ENCODE data around the gene ATP13A2.

ATP13A2 gene

DNA sequence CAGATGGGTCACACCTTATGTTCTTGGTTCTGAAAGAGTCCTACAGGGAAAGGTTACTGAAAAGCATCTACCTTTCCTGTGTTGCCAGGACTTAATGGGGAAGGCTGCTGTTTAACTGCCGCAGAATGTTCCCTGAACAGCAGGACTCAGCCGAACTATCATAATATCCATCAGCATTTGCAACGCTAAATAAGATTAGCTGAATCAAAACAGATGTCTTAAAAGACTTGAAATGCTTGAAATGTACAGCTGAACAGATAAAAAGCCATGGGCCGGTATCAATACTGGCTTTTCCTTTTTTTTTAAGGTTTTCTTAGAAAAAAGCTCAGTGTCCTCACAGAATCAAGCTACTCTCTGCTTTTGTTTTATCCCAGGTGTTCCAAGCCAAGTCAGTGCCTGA, 19.7 kb upstream of the ATP13A2 start:
- TF ChIP-seq, protein P1, sequence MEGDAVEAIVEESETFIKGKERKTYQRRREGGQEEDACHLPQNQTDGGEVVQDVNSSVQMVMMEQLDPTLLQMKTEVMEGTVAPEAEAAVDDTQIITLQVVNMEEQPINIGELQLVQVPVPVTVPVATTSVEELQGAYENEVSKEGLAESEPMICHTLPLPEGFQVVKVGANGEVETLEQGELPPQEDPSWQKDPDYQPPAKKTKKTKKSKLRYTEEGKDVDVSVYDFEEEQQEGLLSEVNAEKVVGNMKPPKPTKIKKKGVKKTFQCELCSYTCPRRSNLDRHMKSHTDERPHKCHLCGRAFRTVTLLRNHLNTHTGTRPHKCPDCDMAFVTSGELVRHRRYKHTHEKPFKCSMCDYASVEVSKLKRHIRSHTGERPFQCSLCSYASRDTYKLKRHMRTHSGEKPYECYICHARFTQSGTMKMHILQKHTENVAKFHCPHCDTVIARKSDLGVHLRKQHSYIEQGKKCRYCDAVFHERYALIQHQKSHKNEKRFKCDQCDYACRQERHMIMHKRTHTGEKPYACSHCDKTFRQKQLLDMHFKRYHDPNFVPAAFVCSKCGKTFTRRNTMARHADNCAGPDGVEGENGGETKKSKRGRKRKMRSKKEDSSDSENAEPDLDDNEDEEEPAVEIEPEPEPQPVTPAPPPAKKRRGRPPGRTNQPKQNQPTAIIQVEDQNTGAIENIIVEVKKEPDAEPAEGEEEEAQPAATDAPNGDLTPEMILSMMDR (IDR thresholded peaks at IDR 0.05; ENCODE audit: low read depth, low read length) = no peak
- DNase-seq (ENCODE audit: low read depth in 2 of 2) = no peak
- no peak overlapping the region for H3K4me3 ChIP-seq (replicated peaks in 1 of 2; ENCODE audit: low read depth in 2 of 2, low read length in 2 of 2)

DNA sequence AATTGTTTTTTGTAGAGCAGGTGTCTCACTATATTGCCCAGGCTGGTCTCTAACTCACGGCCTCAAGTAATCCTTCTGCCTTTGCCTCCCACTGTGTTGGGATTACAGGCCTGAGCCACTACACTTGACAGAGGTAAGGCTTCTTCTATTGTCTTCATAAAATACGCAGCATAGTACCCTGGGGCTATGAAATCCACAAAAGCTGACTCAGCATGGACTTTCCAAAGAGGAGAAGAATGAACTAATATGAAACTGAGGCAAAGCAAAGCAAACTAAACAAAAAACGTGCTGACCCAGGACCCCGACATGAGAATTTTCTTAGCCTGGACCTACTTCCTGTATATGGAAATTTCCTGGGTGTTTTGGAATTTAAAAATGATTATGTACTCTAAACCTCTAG, 18.5 kb upstream of the ATP13A2 start:
- TF ChIP-seq, protein P1 (IDR thresholded peaks at IDR 0.05; ENCODE audit: low read depth, low read length) = no peak
- no peak for DNase-seq (ENCODE audit: low read depth in 2 of 2)
- H3K4me3 ChIP-seq (replicated peaks in 1 of 2; ENCODE audit: low read depth in 2 of 2, low read length in 2 of 2) = no peak overlapping the region

DNA sequence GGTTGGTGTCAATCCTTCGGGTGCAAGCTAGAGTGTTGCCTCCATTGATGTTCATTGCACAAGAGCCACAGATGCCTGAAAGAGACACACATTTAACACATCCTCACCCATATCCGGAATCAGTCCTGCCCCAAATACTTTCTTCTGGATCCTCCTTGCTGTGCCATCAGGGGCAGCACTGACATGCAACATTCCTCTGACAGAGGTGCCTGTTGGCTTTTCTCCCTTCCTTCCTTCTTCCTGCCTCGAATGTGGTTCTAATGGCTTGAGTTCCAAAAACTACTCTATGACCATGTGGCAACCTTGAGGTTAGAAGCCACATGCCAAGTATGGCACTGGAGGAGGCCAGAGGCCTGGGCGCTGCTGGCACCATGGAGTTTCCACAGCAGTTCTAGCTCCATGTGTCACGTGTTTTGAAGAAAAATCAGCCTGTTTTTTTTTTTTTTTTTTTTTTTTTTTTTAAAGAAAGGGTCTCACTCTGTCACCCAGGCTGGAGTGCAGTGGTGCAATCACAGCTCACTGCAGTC, 17.0 kb upstream of the ATP13A2 start:
- H3K4me3 ChIP-seq (replicated peaks in 1 of 2; ENCODE audit: low read depth in 2 of 2, low read length in 2 of 2) = no peak overlapping the region
- TF ChIP-seq, protein P1 (IDR thresholded peaks at IDR 0.05; ENCODE audit: low read depth, low read length) = no peak
- DNase-seq (ENCODE audit: low read depth in 2 of 2) = no peak

DNA sequence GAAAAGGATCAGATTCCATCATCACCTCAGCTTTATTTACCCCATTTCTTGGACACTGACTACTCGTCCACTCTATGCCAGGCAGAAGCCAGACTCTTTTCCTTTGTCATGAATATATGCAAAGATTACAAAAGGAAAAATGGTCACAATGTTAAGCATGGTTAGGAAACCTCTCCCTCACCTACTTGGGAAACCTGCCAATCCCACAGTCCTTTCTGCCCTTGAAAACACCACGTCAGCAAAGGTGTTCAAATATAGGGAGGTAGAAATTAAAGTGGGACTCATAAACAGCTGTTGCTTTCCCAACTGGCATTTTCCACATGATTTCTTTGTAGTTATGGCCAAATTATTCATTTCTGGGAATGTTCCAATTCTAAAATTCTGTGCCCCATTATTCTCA, 16.2 kb upstream of the ATP13A2 start:
- TF ChIP-seq, protein P1 (IDR thresholded peaks at IDR 0.05; ENCODE audit: low read depth, low read length) = no peak
- no peak overlapping the region for H3K4me3 ChIP-seq (replicated peaks in 1 of 2; ENCODE audit: low read depth in 2 of 2, low read length in 2 of 2)
- no peak for DNase-seq (ENCODE audit: low read depth in 2 of 2)

DNA sequence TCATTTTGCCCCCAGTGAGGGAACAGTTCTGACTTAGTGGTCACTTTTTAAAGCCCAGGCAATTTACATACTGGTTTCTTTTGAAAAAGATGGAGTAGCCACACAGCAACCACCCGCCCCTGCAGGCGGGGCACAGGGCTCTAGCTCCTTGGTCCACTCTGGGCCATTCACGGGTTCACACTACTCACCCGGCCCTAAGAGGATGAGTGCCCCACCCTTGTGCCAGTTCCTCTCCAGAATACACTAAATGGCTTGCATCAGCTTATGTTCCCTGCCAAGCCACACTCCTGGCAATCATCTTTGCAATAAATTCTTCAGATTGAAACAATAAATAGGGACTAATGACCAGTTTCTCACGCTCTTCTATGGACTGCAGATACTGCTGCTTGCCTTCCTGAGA, 15.7 kb upstream of the ATP13A2 start:
- DNase-seq (ENCODE audit: low read depth in 2 of 2) = no peak
- TF ChIP-seq, protein P1 (IDR thresholded peaks at IDR 0.05; ENCODE audit: low read depth, low read length) = no peak
- no peak overlapping the region for H3K4me3 ChIP-seq (replicated peaks in 1 of 2; ENCODE audit: low read depth in 2 of 2, low read length in 2 of 2)

DNA sequence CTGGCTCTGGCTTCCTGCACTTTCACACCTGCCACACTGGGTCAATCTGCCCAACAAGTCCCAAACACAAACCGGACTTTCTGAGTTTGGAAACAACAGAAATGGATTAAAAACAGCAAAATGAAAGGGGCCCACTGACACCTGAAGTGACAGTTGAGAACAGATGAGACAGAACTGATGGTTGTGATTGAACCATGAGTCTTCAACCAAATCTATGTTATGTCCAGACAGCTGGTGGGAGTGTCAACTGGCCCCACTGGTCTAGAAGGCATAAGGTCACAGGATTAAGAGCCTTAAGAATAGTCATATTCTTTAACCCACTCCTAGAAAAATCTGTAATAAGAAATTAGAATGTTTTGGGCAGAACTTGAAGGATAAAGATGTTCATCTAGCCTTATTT, 13.0 kb upstream of the ATP13A2 start:
- TF ChIP-seq, protein P1 (IDR thresholded peaks at IDR 0.05; ENCODE audit: low read depth, low read length) = no peak
- DNase-seq (ENCODE audit: low read depth in 2 of 2) = no peak
- H3K4me3 ChIP-seq (replicated peaks in 1 of 2; ENCODE audit: low read depth in 2 of 2, low read length in 2 of 2) = no peak overlapping the region

GRCh38 chr1:17023573-17023972, 11.8 kb upstream of the ATP13A2 start:
- no peak overlapping the region for H3K4me3 ChIP-seq (replicated peaks in 1 of 2; ENCODE audit: low read depth in 2 of 2, low read length in 2 of 2)
- no peak for DNase-seq (ENCODE audit: low read depth in 2 of 2)
- TF ChIP-seq, protein P1 (IDR thresholded peaks at IDR 0.05; ENCODE audit: low read depth, low read length) = no peak

Data from cardiac fibroblast (primary cell).